ENCODE results near the gene TUBB3.

The TUBB3 gene

DNA sequence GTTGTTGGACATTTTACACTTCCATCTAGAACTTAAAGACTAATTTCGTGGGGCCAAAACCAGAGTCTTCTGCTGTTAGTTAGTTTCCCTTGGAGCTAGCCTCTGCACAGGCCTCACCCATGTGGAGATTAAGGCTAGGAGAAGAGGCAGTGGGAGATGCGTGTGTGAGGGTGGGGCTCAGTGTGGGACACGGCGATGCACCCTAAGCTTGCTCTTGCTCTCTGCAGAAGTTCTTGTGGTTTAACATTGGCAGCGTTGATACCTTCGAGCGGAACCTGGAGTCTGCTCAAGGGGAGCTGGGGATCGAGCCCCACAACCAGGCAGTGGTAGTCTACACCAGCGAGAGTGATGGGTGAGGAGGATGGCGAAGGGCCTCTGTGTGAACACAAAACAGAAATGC lies 62.1 kb downstream of the TUBB3 start:
- H3K4me3 ChIP-seq (ENCODE audit: control insufficient read depth in 1 of 7, extremely low read depth in 1 of 7, insufficient read depth in 4 of 7, low read depth in 2 of 7, low read length in 6 of 7): no peak overlapping the region
- H3K4me1 ChIP-seq (ENCODE audit: control extremely low read depth in 1 of 4, control insufficient read depth in 4 of 4, insufficient read depth in 4 of 4, low read length in 3 of 4): no peaks in the 10 kb centered on the region
- no peaks in the 10 kb centered on the region for H3K27me3 ChIP-seq (replicated peaks in 2 of 5; ENCODE audit: control insufficient read depth in 4 of 5, insufficient read depth in 5 of 5, low read length in 4 of 5)
- H3K9me3 ChIP-seq (ENCODE audit: control extremely low read depth in 1 of 5, control insufficient read depth in 4 of 5, insufficient read depth in 2 of 5, low read depth in 1 of 5, low read length in 4 of 5): no peaks in the 10 kb centered on the region
- WGBS (ENCODE audit: insufficient coverage): 98% methylated on average over 10 of the region's 10 CpGs
- H3K27ac ChIP-seq (ENCODE audit: insufficient read depth in 1 of 2, low read depth in 1 of 2, low read length in 2 of 2, poor library complexity in 1 of 2, severe bottlenecking in 2 of 2): no peak overlapping the region
- peaks cover 10 to 68% (median 52%) of the 10 kb centered on the region in 4 experiments for H3K36me3 ChIP-seq (ENCODE audit: control insufficient read depth in 4 of 4, insufficient read depth in 4 of 4, low read length in 3 of 4)
- ChIA-PET CTCF (interaction anchor here (1.3 kb wide), 1 partner anchor 12 kb away, joined by 3 read pairs; no protein-coding TSS in a partner anchor), POLR2A (interaction anchor here (0.6 to 0.7 kb wide), 2 partner anchors 10 to 22 kb away, joined by 4 read pairs; no protein-coding TSS in a partner anchor)
- DNase-seq: no peak
